Measurements from ENCODE around the gene TRMU.

DNA sequence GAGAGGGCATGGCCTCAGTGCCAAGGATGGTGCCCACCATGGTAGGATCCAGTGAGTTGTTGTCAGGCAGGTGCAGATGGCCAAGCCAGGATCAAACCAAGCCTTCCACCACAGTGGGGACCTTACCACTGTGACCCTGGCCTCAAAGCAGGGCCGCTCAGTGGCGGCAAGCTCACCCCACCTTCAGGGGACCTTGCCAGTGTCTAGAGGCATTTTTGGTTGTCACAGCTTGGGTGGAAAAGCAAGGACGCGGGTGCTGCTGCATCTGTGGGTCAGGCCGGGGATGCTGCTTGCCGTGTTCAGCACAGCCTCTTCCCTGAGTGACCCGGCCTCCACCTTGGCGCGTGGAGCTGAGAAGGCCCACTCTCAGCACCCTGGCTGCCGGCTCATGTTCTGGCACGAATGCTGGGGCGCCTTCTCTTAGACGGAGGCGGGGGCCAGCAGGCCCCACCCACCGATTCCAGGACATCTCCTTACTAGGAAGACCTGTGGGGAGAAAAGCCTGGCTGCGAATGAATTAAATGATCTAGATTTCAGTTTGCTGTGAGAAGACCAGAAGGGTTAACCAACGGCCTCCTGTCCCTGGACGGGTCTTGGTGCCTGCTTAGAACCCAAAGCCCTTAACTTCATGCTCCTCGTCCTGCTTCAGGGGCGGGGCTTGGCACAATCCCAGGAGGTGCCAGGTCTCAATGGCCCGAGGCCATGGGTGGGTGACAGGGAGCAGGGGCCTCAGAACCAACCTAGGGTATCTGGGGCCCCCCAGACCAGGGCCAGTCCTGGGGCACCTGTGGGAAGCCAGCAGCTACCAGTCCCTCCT lies 18.9 kb downstream of the TRMU start:
- TF ChIP-seq, protein P1, sequence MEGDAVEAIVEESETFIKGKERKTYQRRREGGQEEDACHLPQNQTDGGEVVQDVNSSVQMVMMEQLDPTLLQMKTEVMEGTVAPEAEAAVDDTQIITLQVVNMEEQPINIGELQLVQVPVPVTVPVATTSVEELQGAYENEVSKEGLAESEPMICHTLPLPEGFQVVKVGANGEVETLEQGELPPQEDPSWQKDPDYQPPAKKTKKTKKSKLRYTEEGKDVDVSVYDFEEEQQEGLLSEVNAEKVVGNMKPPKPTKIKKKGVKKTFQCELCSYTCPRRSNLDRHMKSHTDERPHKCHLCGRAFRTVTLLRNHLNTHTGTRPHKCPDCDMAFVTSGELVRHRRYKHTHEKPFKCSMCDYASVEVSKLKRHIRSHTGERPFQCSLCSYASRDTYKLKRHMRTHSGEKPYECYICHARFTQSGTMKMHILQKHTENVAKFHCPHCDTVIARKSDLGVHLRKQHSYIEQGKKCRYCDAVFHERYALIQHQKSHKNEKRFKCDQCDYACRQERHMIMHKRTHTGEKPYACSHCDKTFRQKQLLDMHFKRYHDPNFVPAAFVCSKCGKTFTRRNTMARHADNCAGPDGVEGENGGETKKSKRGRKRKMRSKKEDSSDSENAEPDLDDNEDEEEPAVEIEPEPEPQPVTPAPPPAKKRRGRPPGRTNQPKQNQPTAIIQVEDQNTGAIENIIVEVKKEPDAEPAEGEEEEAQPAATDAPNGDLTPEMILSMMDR (IDR thresholded peaks at IDR 0.05) = no peak
- no peak for TF ChIP-seq POLR2A (IDR thresholded peaks at IDR 0.05)
